Measurements from ENCODE around the gene REG1B. TPM values are rescaled to one million over a fixed set of nuclear protein-coding genes. Genes with fewer than 3 reads are reported as not detected.

The REG1B gene
- total and polyA plus RNA-seq, 9 donors: 1.7 to 10.5 (median 8.1) TPM; not detected in 6

DNA sequence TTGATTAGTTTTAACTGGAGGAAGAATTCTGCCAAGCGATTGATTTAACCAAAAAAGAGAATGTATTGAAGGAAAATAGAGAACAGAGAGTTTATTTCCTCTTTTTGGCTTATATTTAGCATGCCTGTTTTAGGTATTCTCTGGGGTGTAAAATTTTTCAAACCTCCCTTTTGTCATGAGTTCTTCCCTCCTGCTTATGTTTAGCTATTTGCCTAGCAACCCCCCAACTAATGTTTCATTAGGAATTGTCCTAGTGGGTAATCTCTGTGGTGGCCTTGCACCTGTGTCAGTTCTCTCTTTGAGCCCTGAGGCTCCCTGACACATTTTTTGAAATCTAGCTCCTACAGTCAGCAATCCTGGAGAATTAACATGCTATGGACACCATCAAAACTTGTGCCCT lies 12.5 kb upstream of the REG1B start:
- Histone ChIP-seq H3K4me1 (ENCODE audit: insufficient read depth) (no peaks in the 10 kb centered on the region), H3K36me3 (no peaks in the 10 kb centered on the region), H3K27me3 (no peaks in the 10 kb centered on the region), H3K27ac (no peak overlapping the region), H3K9me3 (no peaks in the 10 kb centered on the region), H3K4me3 (no peak overlapping the region)
- no peak for DNase-seq
- intact Hi-C loops (cut with DNase I): no loop called here
- 27 to 57% (median 31%) methylated on average over 1 of the region's 1 CpG for WGBS, 3 donors
- TF ChIP-seq POLR2A (IDR thresholded peaks at IDR 0.05) (no peak), EP300 (IDR thresholded peaks at IDR 0.05) (no peak)
- TF ChIP-seq, protein P1, sequence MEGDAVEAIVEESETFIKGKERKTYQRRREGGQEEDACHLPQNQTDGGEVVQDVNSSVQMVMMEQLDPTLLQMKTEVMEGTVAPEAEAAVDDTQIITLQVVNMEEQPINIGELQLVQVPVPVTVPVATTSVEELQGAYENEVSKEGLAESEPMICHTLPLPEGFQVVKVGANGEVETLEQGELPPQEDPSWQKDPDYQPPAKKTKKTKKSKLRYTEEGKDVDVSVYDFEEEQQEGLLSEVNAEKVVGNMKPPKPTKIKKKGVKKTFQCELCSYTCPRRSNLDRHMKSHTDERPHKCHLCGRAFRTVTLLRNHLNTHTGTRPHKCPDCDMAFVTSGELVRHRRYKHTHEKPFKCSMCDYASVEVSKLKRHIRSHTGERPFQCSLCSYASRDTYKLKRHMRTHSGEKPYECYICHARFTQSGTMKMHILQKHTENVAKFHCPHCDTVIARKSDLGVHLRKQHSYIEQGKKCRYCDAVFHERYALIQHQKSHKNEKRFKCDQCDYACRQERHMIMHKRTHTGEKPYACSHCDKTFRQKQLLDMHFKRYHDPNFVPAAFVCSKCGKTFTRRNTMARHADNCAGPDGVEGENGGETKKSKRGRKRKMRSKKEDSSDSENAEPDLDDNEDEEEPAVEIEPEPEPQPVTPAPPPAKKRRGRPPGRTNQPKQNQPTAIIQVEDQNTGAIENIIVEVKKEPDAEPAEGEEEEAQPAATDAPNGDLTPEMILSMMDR (IDR thresholded peaks at IDR 0.05): no peak

DNA sequence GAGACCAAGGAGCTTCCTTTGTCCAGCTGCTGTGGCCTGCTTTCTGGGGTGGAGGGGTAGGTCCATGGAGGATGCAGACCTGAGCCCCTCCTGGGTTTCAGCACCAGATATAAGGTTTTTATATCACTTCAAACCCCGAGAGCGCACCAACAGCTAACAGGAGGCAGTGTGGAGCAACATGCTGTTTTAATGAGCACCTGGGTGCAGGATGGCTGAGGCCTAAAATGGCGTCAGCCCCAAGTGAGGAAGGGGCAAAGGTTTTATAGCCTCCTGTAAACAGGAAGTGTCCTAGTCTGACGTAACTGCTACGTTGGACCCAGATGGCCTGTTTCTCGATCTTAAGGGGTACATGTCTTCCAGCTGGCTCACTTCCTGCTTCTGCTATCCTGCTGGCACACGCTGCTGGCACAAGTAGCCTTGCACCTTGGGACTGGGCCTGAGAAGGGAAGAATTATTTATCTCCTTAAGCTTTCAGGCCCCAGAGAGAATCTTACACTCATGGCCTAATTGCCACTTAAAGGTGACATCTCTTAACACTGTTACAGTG lies 11.4 kb upstream of the REG1B start:
- H3K27ac ChIP-seq: no peak overlapping the region
- no peaks in the 10 kb centered on the region for H3K4me1 ChIP-seq (ENCODE audit: insufficient read depth)
- H3K36me3 ChIP-seq: no peaks in the 10 kb centered on the region
- no peak for DNase-seq
- H3K4me3 ChIP-seq: no peak overlapping the region
- H3K27me3 ChIP-seq: no peaks in the 10 kb centered on the region
- intact Hi-C loops (cut with DNase I): no loop called here
- TF ChIP-seq, protein P1 (IDR thresholded peaks at IDR 0.05): no peak
- no peak for TF ChIP-seq POLR2A (IDR thresholded peaks at IDR 0.05)
- H3K9me3 ChIP-seq: no peaks in the 10 kb centered on the region
- WGBS, 3 donors: 39 to 57% (median 45%) methylated on average over 7 of the region's 7 CpGs

DNA sequence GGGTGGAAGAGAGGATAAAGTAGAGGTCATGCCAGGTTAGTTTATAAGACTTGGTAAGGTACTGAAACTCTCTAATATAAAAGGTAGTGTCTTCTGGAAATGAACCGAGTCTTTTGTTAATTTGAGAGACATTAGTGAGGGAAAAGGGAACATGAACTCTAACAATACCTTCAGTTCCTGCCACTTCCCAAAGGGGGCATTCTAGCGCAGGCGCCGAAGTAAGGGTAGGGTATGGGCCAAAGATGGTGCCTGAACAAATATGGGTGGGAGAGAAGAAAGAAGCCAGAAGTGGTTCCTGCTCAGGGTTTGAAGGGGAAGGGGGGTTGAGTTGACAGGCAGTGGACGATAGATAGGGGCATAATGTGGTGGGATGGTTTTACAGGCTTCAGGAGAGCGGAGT lies 10.1 kb upstream of the REG1B start:
- H3K9me3 ChIP-seq: no peaks in the 10 kb centered on the region
- intact Hi-C loops (cut with DNase I): no loop called here
- H3K27me3 ChIP-seq: no peaks in the 10 kb centered on the region
- no peak overlapping the region for H3K4me3 ChIP-seq
- TF ChIP-seq POLR2A (IDR thresholded peaks at IDR 0.05) (no peak), EP300 (IDR thresholded peaks at IDR 0.05) (no peak)
- TF ChIP-seq, protein P1 (IDR thresholded peaks at IDR 0.05): no peak
- 89 to 93% (median 90%) methylated on average over 6 of the region's 6 CpGs for WGBS, 3 donors
- H3K36me3 ChIP-seq: no peaks in the 10 kb centered on the region
- no peak for DNase-seq
- no peak overlapping the region for H3K27ac ChIP-seq
- H3K4me1 ChIP-seq (ENCODE audit: insufficient read depth): no peaks in the 10 kb centered on the region

DNA sequence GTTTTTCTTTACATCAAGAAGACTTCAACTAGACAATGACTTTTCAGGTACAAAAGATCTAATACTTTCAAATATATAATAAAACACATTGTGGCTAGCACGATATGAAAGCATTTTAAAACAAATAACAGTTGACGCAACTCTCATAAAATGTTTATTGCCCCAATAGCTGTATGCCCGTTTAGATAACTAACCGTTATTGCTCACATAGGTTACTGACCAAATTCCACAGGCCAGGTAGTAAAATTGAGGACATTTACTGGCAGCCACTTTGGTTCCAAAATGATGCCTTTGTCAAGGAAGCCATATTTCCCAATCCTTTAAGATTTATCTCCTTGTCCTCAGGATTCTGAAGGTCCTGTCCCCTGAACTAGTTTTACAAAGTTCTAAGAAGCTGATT lies 2.9 kb upstream of the REG1B start:
- no peak for TF ChIP-seq EP300 (IDR thresholded peaks at IDR 0.05)
- TF ChIP-seq, protein P1 (IDR thresholded peaks at IDR 0.05): no peak
- no peak for TF ChIP-seq POLR2A (IDR thresholded peaks at IDR 0.05)
- no peaks in the 10 kb centered on the region for H3K9me3 ChIP-seq
- H3K27ac ChIP-seq: no peak overlapping the region
- 84 to 91% (median 84%) methylated on average over 4 of the region's 4 CpGs for WGBS, 3 donors
- DNase-seq: no peak
- intact Hi-C loops (cut with DNase I): no loop called here
- H3K27me3 ChIP-seq: no peaks in the 10 kb centered on the region
- no peak overlapping the region for H3K4me3 ChIP-seq
- H3K36me3 ChIP-seq: no peaks in the 10 kb centered on the region
- no peaks in the 10 kb centered on the region for H3K4me1 ChIP-seq (ENCODE audit: insufficient read depth)

All from ovary (tissue), 9 donors.